Measurements from ENCODE around the gene CYP1B1. TPM values are rescaled to one million over a fixed set of nuclear protein-coding genes. Genes with fewer than 3 reads are reported as not detected.
A peak's percentile ranks its signal among the peaks of the same experiment; 100 is the strongest.

Gene CYP1B1
- total and polyA plus RNA-seq, 3 donors from 2014 or later: 14.3 to 36.9 (median 18.5) TPM

DNA sequence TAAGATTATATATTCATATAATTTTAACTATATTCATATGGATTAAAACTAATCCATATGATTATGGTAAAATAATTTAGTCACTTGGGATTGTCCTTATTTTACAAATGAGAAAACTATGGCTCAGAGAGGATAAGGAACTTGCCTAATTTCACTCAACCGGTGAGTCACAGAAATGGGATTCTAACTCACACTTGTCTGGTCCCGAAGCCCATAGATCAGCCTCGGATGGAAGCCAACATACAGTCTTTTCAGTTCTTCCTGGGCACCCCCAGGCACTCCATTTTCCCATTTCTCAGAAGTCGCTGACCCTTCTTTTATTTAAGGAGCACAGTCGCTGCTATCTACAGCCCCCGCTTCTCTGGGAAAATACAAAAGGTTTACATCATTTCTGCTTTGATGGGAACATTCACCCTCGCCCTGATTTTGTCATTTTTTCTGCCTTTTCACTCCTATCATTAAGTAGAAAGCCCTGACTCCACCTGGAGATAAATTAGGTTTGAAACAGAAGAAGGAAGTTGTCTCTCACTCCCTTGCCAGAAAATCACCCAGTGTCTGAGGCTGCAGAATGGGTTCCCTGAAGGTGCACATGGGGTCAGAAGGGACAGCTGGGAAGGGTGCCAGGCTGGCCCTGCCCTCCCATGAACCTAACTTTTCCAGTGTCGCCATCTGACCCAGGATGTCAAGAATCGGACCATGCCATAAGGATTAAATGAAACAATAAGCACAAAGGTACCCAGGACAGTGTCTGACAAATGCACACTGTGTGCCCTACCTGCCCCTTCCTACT, 36.6 kb downstream of the CYP1B1 start:
- no peaks in the 10 kb centered on the region for H3K9me3 ChIP-seq
- TF ChIP-seq, protein P1, sequence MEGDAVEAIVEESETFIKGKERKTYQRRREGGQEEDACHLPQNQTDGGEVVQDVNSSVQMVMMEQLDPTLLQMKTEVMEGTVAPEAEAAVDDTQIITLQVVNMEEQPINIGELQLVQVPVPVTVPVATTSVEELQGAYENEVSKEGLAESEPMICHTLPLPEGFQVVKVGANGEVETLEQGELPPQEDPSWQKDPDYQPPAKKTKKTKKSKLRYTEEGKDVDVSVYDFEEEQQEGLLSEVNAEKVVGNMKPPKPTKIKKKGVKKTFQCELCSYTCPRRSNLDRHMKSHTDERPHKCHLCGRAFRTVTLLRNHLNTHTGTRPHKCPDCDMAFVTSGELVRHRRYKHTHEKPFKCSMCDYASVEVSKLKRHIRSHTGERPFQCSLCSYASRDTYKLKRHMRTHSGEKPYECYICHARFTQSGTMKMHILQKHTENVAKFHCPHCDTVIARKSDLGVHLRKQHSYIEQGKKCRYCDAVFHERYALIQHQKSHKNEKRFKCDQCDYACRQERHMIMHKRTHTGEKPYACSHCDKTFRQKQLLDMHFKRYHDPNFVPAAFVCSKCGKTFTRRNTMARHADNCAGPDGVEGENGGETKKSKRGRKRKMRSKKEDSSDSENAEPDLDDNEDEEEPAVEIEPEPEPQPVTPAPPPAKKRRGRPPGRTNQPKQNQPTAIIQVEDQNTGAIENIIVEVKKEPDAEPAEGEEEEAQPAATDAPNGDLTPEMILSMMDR (IDR thresholded peaks at IDR 0.05): no peak
- no peak for TF ChIP-seq POLR2A (IDR thresholded peaks at IDR 0.05)
- WGBS, 2 donors: 55 to 73% methylated on average over 9 of the region's 9 CpGs
- no peak overlapping the region for H3K4me3 ChIP-seq
- intact Hi-C loops (cut with DNase I; ENCODE audit: low total_unique reads): no loop called here
- DNase-seq: no peak
- H3K27ac ChIP-seq: no peak overlapping the region
- no peaks in the 10 kb centered on the region for H3K36me3 ChIP-seq (ENCODE audit: low read depth, missing control alignments)
- H3K27me3 ChIP-seq: no peaks in the 10 kb centered on the region
- peaks cover 4% of the 10 kb centered on the region for H3K4me1 ChIP-seq

DNA sequence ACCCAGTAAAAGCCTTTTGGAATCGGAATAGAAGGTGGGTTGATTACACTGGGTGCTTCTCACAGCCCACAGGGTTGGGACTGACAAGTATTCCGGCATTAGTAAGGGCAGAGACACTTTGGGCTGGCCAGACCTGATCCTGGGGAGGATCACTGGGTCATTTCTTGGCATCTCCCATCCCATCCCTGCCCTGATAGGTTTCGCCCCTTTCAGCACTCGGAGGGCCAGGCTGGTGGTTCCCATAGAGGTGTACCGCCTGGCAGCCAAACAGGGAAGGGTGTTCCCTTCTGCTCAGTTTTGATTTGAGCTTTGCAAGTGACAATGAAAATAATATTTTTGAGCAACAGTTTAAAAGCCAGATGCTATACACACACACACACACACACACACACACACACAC, 37.3 kb downstream of the CYP1B1 start:
- H3K4me3 ChIP-seq: peak overlapping the region; percentile 36 to 37
- no peaks in the 10 kb centered on the region for H3K36me3 ChIP-seq (ENCODE audit: low read depth, missing control alignments)
- peak overlapping the region; percentile 61 to 74 for H3K27ac ChIP-seq
- intact Hi-C loops (cut with DNase I; ENCODE audit: low total_unique reads): no loop called here
- WGBS, 2 donors: 40 to 44% methylated on average over 3 to 5 of the region's 5 CpGs
- no peaks in the 10 kb centered on the region for H3K9me3 ChIP-seq
- no peak for TF ChIP-seq POLR2A (IDR thresholded peaks at IDR 0.05)
- TF ChIP-seq, protein P1 (IDR thresholded peaks at IDR 0.05): no peak
- peaks cover 4% of the 10 kb centered on the region for H3K4me1 ChIP-seq
- no peak for DNase-seq
- no peaks in the 10 kb centered on the region for H3K27me3 ChIP-seq

DNA sequence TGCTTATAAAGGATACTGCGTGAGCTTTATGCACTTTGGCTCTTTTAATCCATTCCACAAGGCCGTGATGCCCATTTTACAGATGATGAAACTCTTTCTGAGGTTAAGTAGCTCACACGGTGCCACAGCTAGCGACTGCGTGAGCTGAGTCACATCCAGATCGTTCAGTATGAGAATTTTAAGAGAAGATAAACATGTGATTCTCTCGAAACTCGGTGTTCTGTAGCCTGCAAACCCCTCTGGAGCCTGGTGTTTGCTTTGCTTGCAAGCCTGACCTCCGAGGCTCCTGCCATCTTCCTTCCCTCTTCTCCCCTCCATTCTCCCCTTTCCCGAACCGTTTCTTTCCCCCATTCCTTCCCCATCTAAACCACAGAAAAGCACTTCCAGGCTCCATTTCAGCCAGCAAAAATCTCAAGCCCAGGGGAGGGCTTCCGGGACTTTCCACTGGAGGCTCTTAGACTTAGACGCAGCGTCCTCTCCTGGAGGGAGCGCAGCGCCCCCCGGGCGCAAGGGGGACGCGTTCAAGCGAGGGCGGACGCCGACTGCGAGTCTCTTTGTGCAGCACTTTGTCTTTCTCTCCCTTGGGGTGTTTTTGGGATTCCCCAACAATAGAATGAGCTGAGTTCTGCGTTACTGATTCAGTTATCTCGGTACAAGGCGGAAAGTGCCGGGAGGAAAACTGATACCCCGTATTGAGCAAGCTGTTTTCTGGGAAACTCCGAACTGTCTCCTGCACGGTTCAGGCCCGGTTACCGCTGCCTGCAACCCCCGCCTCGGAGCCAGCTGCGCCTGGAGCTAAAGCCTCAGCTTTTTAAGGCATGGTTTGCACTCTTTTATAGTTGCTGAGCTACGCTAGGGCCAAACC, 38.0 kb downstream of the CYP1B1 start:
- no peaks in the 10 kb centered on the region for H3K36me3 ChIP-seq (ENCODE audit: low read depth, missing control alignments)
- TF ChIP-seq POLR2A (IDR thresholded peaks at IDR 0.05): no peak
- TF ChIP-seq, protein P1 (IDR thresholded peaks at IDR 0.05): peak in 1 of 3 experiments; percentile 36
- H3K4me1 ChIP-seq: peaks cover 4% of the 10 kb centered on the region
- H3K4me3 ChIP-seq: peak overlapping the region; percentile 36 to 37
- H3K9me3 ChIP-seq: no peaks in the 10 kb centered on the region
- WGBS, 2 donors: 7 to 16% methylated on average over 35 to 38 of the region's 38 CpGs
- H3K27me3 ChIP-seq: no peaks in the 10 kb centered on the region
- intact Hi-C loops (cut with DNase I; ENCODE audit: low total_unique reads): no loop called here
- H3K27ac ChIP-seq: peak overlapping the region; percentile 61 to 74
- peak; percentile 53 for DNase-seq

DNA sequence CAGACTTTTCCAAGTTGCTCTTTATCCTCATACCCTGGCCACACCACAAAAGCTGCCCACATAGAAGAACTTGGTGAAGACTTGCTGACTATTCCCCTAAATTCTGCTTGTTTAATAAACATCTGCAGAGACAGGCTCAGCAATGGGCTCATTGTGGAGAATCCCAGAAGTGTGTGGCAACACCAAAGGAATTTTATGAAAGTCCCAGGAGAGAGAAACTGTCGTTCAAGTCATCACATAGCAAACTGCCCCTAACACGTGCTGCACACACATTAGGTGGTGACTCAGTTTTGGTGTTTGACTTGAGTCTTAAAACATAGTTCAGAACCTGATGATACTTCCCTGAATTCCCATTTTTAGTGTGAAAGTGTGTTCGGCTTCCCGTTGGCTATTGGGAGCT, 38.6 kb downstream of the CYP1B1 start:
- DNase-seq: no peak
- Histone ChIP-seq H3K27me3 (no peaks in the 10 kb centered on the region), H3K4me1 (peaks cover 4% of the 10 kb centered on the region), H3K27ac (peak overlapping the region; percentile 61 to 74), H3K4me3 (no peak overlapping the region), H3K36me3 (ENCODE audit: low read depth, missing control alignments) (no peaks in the 10 kb centered on the region), H3K9me3 (no peaks in the 10 kb centered on the region)
- 54 to 68% methylated on average over 4 of the region's 4 CpGs for WGBS, 2 donors
- intact Hi-C loops (cut with DNase I; ENCODE audit: low total_unique reads): no loop called here
- no peak for TF ChIP-seq POLR2A (IDR thresholded peaks at IDR 0.05)
- TF ChIP-seq, protein P1 (IDR thresholded peaks at IDR 0.05): no peak

All from testis (tissue), 3 donors.